ENCODE results near the gene PRPF40A. TPM values are rescaled to one million over a fixed set of nuclear protein-coding genes. Genes with fewer than 3 reads are reported as not detected.

PRPF40A gene
- total RNA-seq, 1 experiment from 2014 or later: 127 TPM

GRCh38 chr2:152613235-152613634, 104.0 kb downstream of the PRPF40A start:
- Histone ChIP-seq H3K27me3 (replicated peaks; ENCODE audit: control insufficient read depth, insufficient read depth, low read length) (no peaks in the 10 kb centered on the region), H3K9me3 (no peaks in the 10 kb centered on the region), H3K36me3 (ENCODE audit: control insufficient read depth, insufficient read depth, low read length) (peaks cover 1% of the 10 kb centered on the region; the same call in 1 of the 2 replicates), H3K4me3 (ENCODE audit: low read depth, low read length) (no peak overlapping the region), H3K4me1 (peaks cover 22% of the 10 kb centered on the region)
- TF ChIP-seq CTCF (IDR thresholded peaks at IDR 0.05; ENCODE audit: insufficient read depth in 1 of 2, low read depth in 1 of 2, low read length in 1 of 2, severe bottlenecking in 1 of 2, unreplicated experiment in 1 of 2): no peak
- Mint-ChIP-seq H3K27me3 (ENCODE audit: insufficient read depth, unreplicated experiment) (no peaks in the 10 kb centered on the region), H3K27ac (ENCODE audit: unreplicated experiment) (no peak overlapping the region), H3K36me3 (ENCODE audit: insufficient read depth, unreplicated experiment) (peaks cover 25% of the 10 kb centered on the region), H3K9me3 (ENCODE audit: unreplicated experiment) (no peaks in the 10 kb centered on the region), H3K4me3 (ENCODE audit: unreplicated experiment) (no peak overlapping the region), H3K4me1 (ENCODE audit: low read depth, unreplicated experiment) (peaks cover 14% of the 10 kb centered on the region)
- no TSS peak for BruUV-seq (replicated peaks)
- ChIA-PET CTCF (no interaction called here), POLR2A (no interaction called here)
- intact Hi-C loops (cut with micrococcal nuclease; ENCODE audit: unreplicated experiment): no loop called here
- DNase-seq: no peak

GRCh38 chr2:152611458-152612231, 105.6 kb downstream of the PRPF40A start:
- H3K27me3 ChIP-seq (replicated peaks; ENCODE audit: control insufficient read depth, insufficient read depth, low read length): no peaks in the 10 kb centered on the region
- intact Hi-C loops (cut with micrococcal nuclease; ENCODE audit: unreplicated experiment): no loop called here
- Mint-ChIP-seq H3K9me3 (ENCODE audit: unreplicated experiment) (no peaks in the 10 kb centered on the region), H3K27ac (ENCODE audit: unreplicated experiment) (no peak overlapping the region), H3K4me3 (ENCODE audit: unreplicated experiment) (no peak overlapping the region), H3K4me1 (ENCODE audit: low read depth, unreplicated experiment) (peaks cover 14% of the 10 kb centered on the region), H3K27me3 (ENCODE audit: insufficient read depth, unreplicated experiment) (no peaks in the 10 kb centered on the region), H3K36me3 (ENCODE audit: insufficient read depth, unreplicated experiment) (peaks cover 16% of the 10 kb centered on the region)
- CTCF ChIA-PET: no interaction called here
- H3K9me3 ChIP-seq: no peaks in the 10 kb centered on the region
- no peak for TF ChIP-seq CTCF (IDR thresholded peaks at IDR 0.05; ENCODE audit: insufficient read depth in 1 of 2, low read depth in 1 of 2, low read length in 1 of 2, severe bottlenecking in 1 of 2, unreplicated experiment in 1 of 2)
- H3K4me1 ChIP-seq: peaks cover 22% of the 10 kb centered on the region
- no peak overlapping the region for H3K4me3 ChIP-seq (ENCODE audit: low read depth, low read length)
- no peaks in the 10 kb centered on the region; the same call in 1 of the 2 replicates for H3K36me3 ChIP-seq (ENCODE audit: control insufficient read depth, insufficient read depth, low read length)
- no peak for DNase-seq
- POLR2A ChIA-PET: no interaction called here
- BruUV-seq (replicated peaks): no TSS peak

- intact Hi-C loops (cut with micrococcal nuclease; ENCODE audit: unreplicated experiment): no loop called here
- peaks cover 14% of the 10 kb centered on the region for H3K36me3 Mint-ChIP-seq (ENCODE audit: insufficient read depth, unreplicated experiment)
Observed at GRCh38 chr2:152609699-152610098, 107.6 kb downstream of the PRPF40A start.

More at GRCh38 chr2:152609699-152610098, 107.6 kb downstream of the PRPF40A start:
- H3K9me3 ChIP-seq: no peaks in the 10 kb centered on the region
- TF ChIP-seq CTCF (IDR thresholded peaks at IDR 0.05; ENCODE audit: insufficient read depth in 1 of 2, low read depth in 1 of 2, low read length in 1 of 2, severe bottlenecking in 1 of 2, unreplicated experiment in 1 of 2): no peak
- Mint-ChIP-seq H3K27ac (ENCODE audit: unreplicated experiment) (no peak overlapping the region), H3K27me3 (ENCODE audit: insufficient read depth, unreplicated experiment) (no peaks in the 10 kb centered on the region), H3K4me3 (ENCODE audit: unreplicated experiment) (no peak overlapping the region), H3K4me1 (ENCODE audit: low read depth, unreplicated experiment) (peaks cover 3% of the 10 kb centered on the region), H3K9me3 (ENCODE audit: unreplicated experiment) (no peaks in the 10 kb centered on the region)
- no peaks in the 10 kb centered on the region for H3K27me3 ChIP-seq (replicated peaks; ENCODE audit: control insufficient read depth, insufficient read depth, low read length)
- no peaks in the 10 kb centered on the region; the same call in 1 of the 2 replicates for H3K36me3 ChIP-seq (ENCODE audit: control insufficient read depth, insufficient read depth, low read length)
- no TSS peak for BruUV-seq (replicated peaks)
- no peak for DNase-seq
- ChIA-PET CTCF (no interaction called here), POLR2A (no interaction called here)
- H3K4me1 ChIP-seq: peaks cover 7% of the 10 kb centered on the region; the same call in 1 of the 2 replicates
- no peak overlapping the region for H3K4me3 ChIP-seq (ENCODE audit: low read depth, low read length)
